Measurements from ENCODE around the gene FOXL2.
A peak's percentile ranks its signal among the peaks of the same experiment; 100 is the strongest.

Gene FOXL2

GRCh38 chr3:138945709-138946662, 951 bp downstream of the FOXL2 start:
- no peak for DNase-seq (ENCODE audit: extremely low read depth, low read depth)
- TF ChIP-seq, protein P1, sequence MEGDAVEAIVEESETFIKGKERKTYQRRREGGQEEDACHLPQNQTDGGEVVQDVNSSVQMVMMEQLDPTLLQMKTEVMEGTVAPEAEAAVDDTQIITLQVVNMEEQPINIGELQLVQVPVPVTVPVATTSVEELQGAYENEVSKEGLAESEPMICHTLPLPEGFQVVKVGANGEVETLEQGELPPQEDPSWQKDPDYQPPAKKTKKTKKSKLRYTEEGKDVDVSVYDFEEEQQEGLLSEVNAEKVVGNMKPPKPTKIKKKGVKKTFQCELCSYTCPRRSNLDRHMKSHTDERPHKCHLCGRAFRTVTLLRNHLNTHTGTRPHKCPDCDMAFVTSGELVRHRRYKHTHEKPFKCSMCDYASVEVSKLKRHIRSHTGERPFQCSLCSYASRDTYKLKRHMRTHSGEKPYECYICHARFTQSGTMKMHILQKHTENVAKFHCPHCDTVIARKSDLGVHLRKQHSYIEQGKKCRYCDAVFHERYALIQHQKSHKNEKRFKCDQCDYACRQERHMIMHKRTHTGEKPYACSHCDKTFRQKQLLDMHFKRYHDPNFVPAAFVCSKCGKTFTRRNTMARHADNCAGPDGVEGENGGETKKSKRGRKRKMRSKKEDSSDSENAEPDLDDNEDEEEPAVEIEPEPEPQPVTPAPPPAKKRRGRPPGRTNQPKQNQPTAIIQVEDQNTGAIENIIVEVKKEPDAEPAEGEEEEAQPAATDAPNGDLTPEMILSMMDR (IDR thresholded peaks at IDR 0.05; ENCODE audit: low read depth, low read length), result peak; percentile 25

- DNase-seq (ENCODE audit: extremely low read depth, low read depth), result no peak
- TF ChIP-seq, protein P1 (IDR thresholded peaks at IDR 0.05; ENCODE audit: low read depth, low read length), result no peak
Observed at GRCh38 chr3:138944929-138945708, 1.8 kb downstream of the FOXL2 start.

DNA sequence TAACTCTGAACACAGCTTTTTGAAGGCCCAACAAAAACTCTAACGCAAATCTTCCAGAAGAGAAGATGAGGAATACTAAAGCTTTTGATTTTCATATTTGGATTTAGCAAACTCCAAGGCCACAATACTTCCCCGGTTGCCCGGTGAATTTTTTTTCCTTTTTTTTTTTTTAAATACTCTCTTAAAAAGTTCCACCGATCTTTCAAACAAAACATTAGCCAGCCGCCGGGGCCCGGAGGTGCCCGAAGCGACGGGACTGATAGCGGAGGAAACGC, 2.3 kb downstream of the FOXL2 start:
- DNase-seq (ENCODE audit: extremely low read depth, low read depth), result no peak
- TF ChIP-seq, protein P1 (IDR thresholded peaks at IDR 0.05; ENCODE audit: low read depth, low read length), result no peak

- no peak for DNase-seq (ENCODE audit: extremely low read depth, low read depth)
- TF ChIP-seq, protein P1 (IDR thresholded peaks at IDR 0.05; ENCODE audit: low read depth, low read length), result no peak
Observed at GRCh38 chr3:138943724-138944653, 2.9 kb downstream of the FOXL2 start.

- no peak for DNase-seq (ENCODE audit: extremely low read depth, low read depth)
- TF ChIP-seq, protein P1 (IDR thresholded peaks at IDR 0.05; ENCODE audit: low read depth, low read length), result no peak
Observed at GRCh38 chr3:138942861-138943623, 3.9 kb downstream of the FOXL2 start.

- DNase-seq (ENCODE audit: extremely low read depth, low read depth), result no peak
- TF ChIP-seq, protein P1 (IDR thresholded peaks at IDR 0.05; ENCODE audit: low read depth, low read length), result no peak
Observed at GRCh38 chr3:138942271-138942670, 4.7 kb downstream of the FOXL2 start.
